K562 (cell line): ENCODE measurements around the gene KRT72. TPM values are rescaled to one million over a fixed set of nuclear protein-coding genes. Genes with fewer than 3 reads are reported as not detected.

ENCODE experiments used
- ATAC-seq: fragments of 200-7000 bp; cut with Tn5 transposase; 3 replicates; pipeline ENCODE4 v1.9.1; 2020; ENCODE audit warnings: moderate library complexity
- BruUV-seq: library from RNA; stranded (reverse); fragments of 400-500 nt; replicated peaks from 2 replicates; lab custom pipeline; 2021; lab: Mats Ljungman, UMichigan
- CTCF ChIA-PET: fragments of 300-600 bp; formaldehyde crosslinking; extraction: SDS; loops from one replicate; lab custom pipeline; 2021; ENCODE audit warnings: low intra/inter-chr PET ratio; lab: Yijun Ruan, JAX
- POLR2A ChIA-PET: fragments of 300-600, 350-650 bp; sonication (Branson Sonifier 250); formaldehyde crosslinking; extraction: SDS; loops from one replicate; lab custom pipeline; 2021; ENCODE audit warnings: antibody characterized with exemption, inconsistent platforms; lab: Yijun Ruan, JAX
- DNase-seq, 4 experiments: peaks; one replicate each; pipeline versions ENCODE4 v3.0.0 to v3.0.0-alpha.2; 2011 to 2018; ENCODE audit warnings: low spot score in 3 of 4, mixed read lengths in 3 of 4; ENCODE audit errors: extremely low read depth in 1 of 4
- FAIRE-seq: peaks from 2 replicates; lab custom pipeline; 2011; peaks lifted over from hg19 to GRCh38; lab: Jason Lieb, UNC
- H2AFZ ChIP-seq: 2 replicates; pipeline ENCODE4 v1.6.0; 2011; ENCODE audit warnings: low read depth, low read length, control low read depth, inconsistent platforms
- H3K27ac ChIP-seq: fragments of 200-600 bp; 3 replicates; pipeline ENCODE4 v1.8.0; 2011; ENCODE audit warnings: low read depth, mild to moderate bottlenecking, control low read depth, inconsistent platforms, low read length, moderate library complexity, mixed read lengths; ENCODE audit errors: extremely low read depth
- H3K27me3 ChIP-seq, 2 experiments: fragments of 300-600 bp in 1 of 2; 2 replicates in 1 of 2; 3 replicates in 1 of 2; pipeline versions ENCODE4 v1.6.0 to v1.8.0; 2011; ENCODE audit warnings: inconsistent platforms in 2 of 2, low read length in 2 of 2, mild to moderate bottlenecking in 1 of 2, mixed read lengths in 1 of 2, moderate library complexity in 1 of 2; ENCODE audit not compliant: control insufficient read depth in 2 of 2, insufficient read depth in 2 of 2
- H3K36me3 ChIP-seq: fragments of 300-600 bp; 3 replicates; pipeline ENCODE4 v1.8.0; 2011; ENCODE audit warnings: mild to moderate bottlenecking, low read length, inconsistent platforms; ENCODE audit not compliant: control insufficient read depth, insufficient read depth
- H3K4me1 ChIP-seq, 2 experiments: fragments of 200-600 bp in 1 of 2; replicated peaks in 1 of 2; 2 replicates in 1 of 2; 3 replicates in 1 of 2; pipeline versions ENCODE4 v1.5.1 to v1.8.0; 2011; ENCODE audit warnings: inconsistent platforms in 2 of 2, low read length in 2 of 2, mild to moderate bottlenecking in 1 of 2, mixed read lengths in 1 of 2, moderate library complexity in 1 of 2; ENCODE audit not compliant: control insufficient read depth in 2 of 2, insufficient read depth in 2 of 2
- H3K4me2 ChIP-seq: 2 replicates; pipeline ENCODE4 v1.6.1; 2011; ENCODE audit warnings: low read length, control low read depth, inconsistent platforms, mixed read lengths; ENCODE audit not compliant: insufficient read depth
- H3K4me3 ChIP-seq: fragments of 200-600 bp; sonication (generic), shearing (Covaris generic); 2 replicates; pipeline ENCODE4 v1.5.1; 2016; ENCODE audit warnings: control low read depth, inconsistent platforms
- H3K79me2 ChIP-seq: fragments of 200-600 bp; 3 replicates; pipeline ENCODE4 v1.8.0; 2011; ENCODE audit warnings: low read length, inconsistent platforms; ENCODE audit not compliant: control insufficient read depth, insufficient read depth
- H3K9ac ChIP-seq, 2 experiments: 2 replicates each; pipeline versions ENCODE4 v1.6.0 to v1.6.1; 2011; ENCODE audit warnings: low read depth in 2 of 2, low read length in 2 of 2, control low read depth in 1 of 2, inconsistent platforms in 1 of 2, mild to moderate bottlenecking in 1 of 2, mixed read lengths in 1 of 2; ENCODE audit not compliant: insufficient read depth in 1 of 2
- H3K9me1 ChIP-seq: one replicate; pipeline ENCODE4 v1.6.0; 2011; ENCODE audit warnings: inconsistent platforms, mild to moderate bottlenecking, low read length, moderate library complexity; ENCODE audit not compliant: control insufficient read depth, insufficient read depth
- H3K9me3 ChIP-seq: replicated peaks from 2 replicates; pipeline ENCODE4 v1.5.1; 2011; ENCODE audit warnings: low read depth, low read length, inconsistent platforms; ENCODE audit not compliant: control insufficient read depth, insufficient read depth
- H4K20me1 ChIP-seq: replicated peaks from 2 replicates; pipeline ENCODE4 v1.6.1; 2011; ENCODE audit warnings: low read length, inconsistent platforms, mixed read lengths; ENCODE audit not compliant: control insufficient read depth, insufficient read depth
- ARID3A ChIP-seq: IDR thresholded peaks from 2 replicates; pipeline ENCODE4 v1.6.1; 2012; ENCODE audit warnings: low read depth, low read length, improper control_type of control experiment, borderline replicate concordance
- ASH1L ChIP-seq: fragments of 450-650 bp; IDR thresholded peaks from 2 replicates; pipeline ENCODE4 v1.6.1; 2018; ENCODE audit warnings: borderline replicate concordance, mild to moderate bottlenecking, low read depth; ENCODE audit not compliant: partially characterized antibody
- CTBP1 ChIP-seq: fragments of 450-650 bp; IDR thresholded peaks from 2 replicates; pipeline ENCODE4 v1.6.1; 2016; ENCODE audit warnings: borderline replicate concordance
- E2F3 ChIP-seq: fragments of 250-450 bp; sonication (Bioruptor Pico); IDR thresholded peaks from 2 replicates; pipeline ENCODE4 v1.4.0; 2020; ENCODE audit warnings: mild to moderate bottlenecking
- IRF1 ChIP-seq: sonication (generic); formaldehyde crosslinking; IDR thresholded peaks from 2 replicates; pipeline ENCODE4 v1.8.0; 2022; ENCODE audit warnings: missing genetic modification reagents, mild to moderate bottlenecking, borderline replicate concordance
- MAX ChIP-seq: sonication (generic); formaldehyde crosslinking; IDR thresholded peaks from 2 replicates; pipeline ENCODE4 v1.9.0; 2022; ENCODE audit warnings: mild to moderate bottlenecking, missing genetic modification reagents
- MYNN ChIP-seq, 2 experiments: sonication (generic); formaldehyde crosslinking in 1 of 2; IDR thresholded peaks; 2 replicates each; pipeline versions ENCODE4 v1.5.0 to v1.6.1; 2016 to 2020; ENCODE audit warnings: antibody characterized with exemption in 1 of 2, missing genetic modification reagents in 1 of 2
- PHTF2 ChIP-seq: fragments of 250-450 bp; sonication (Bioruptor Pico); IDR thresholded peaks from 2 replicates; pipeline ENCODE4 v1.5.0; 2021; ENCODE audit warnings: mild to moderate bottlenecking
- TFE3 ChIP-seq: fragments of 450-650 bp; formaldehyde crosslinking; IDR thresholded peaks from 2 replicates; pipeline ENCODE4 v1.4.0; 2020; ENCODE audit warnings: mild to moderate bottlenecking, mixed read lengths
- TRIM25 ChIP-seq: fragments of 450-650 bp; IDR thresholded peaks from 2 replicates; pipeline ENCODE4 v1.7.0; 2016; ENCODE audit warnings: borderline replicate concordance
- ZC3H8 ChIP-seq: fragments of 450-650 bp; IDR thresholded peaks from 2 replicates; pipeline ENCODE4 v1.6.1; 2017
- ZFP30 ChIP-seq: fragments of 250-450 bp; sonication (Bioruptor Pico); IDR thresholded peaks from 2 replicates; pipeline ENCODE4 v1.8.0; 2022; ENCODE audit warnings: moderate library complexity, mild to moderate bottlenecking, inconsistent platforms, borderline replicate concordance
- ZFPM2 ChIP-seq: fragments of 250-450 bp; sonication (Bioruptor Pico); IDR thresholded peaks from 2 replicates; pipeline ENCODE4 v1.5.1; 2022; ENCODE audit warnings: mild to moderate bottlenecking
- ZNF12 ChIP-seq: sonication (generic); formaldehyde crosslinking; IDR thresholded peaks from 2 replicates; pipeline ENCODE4 v1.4.0; 2020; ENCODE audit warnings: mild to moderate bottlenecking, missing genetic modification reagents
- ZNF23 ChIP-seq: fragments of 250-450 bp; sonication (Bioruptor Pico); IDR thresholded peaks from 2 replicates; pipeline ENCODE4 v1.4.0; 2020; ENCODE audit warnings: mild to moderate bottlenecking
- ZNF668 ChIP-seq: fragments of 250-450 bp; sonication (Bioruptor Pico); IDR thresholded peaks from 2 replicates; pipeline ENCODE4 v1.8.0; 2022; ENCODE audit warnings: mild to moderate bottlenecking, inconsistent platforms
- WGBS: fragments of 100-300 bp; shearing (Covaris generic); methylation state at CpG from one replicate; pipeline ENCODE4 v1.1.6; 2016; ENCODE audit warnings: low coverage, mixed read lengths; ENCODE audit not compliant: insufficient coverage; ENCODE audit errors: missing lambda C conversion rate; 5-methylcytosine and 5-hydroxymethylcytosine counted together
- in situ Hi-C: fragments of 300-500 bp; cut with MboI; formaldehyde crosslinking; loops from 4 replicates; pipeline ENCODE4 v1.15.0; 2018; ENCODE audit warnings: inconsistent platforms, mixed read lengths
- intact Hi-C: fragments of 100-400 bp; cut with micrococcal nuclease; formaldehyde crosslinking; loops from 2 replicates; pipeline ENCODE4 v1.14.2; 2022
- polyA plus RNA-seq, 8 experiments: library from polyadenylated mRNA; depleted of rRNA in 4 of 8; stranded (reverse) in 5 of 8; unstranded in 3 of 8; fragments of >200 nt; fragmentation: Nextera tagmentation in 2 of 8; fragmentation: Illumina TruSeq in 1 of 8; extraction: Ambion mirVana in 2 of 8; extraction: Trizol in 1 of 8; gene quantifications; 2 replicates each; pipeline versions ENCODE4 v1.2.1 to v1.2.3, GENCODE V29; 2011 to 2014; ENCODE audit warnings: inconsistent platforms in 1 of 8, missing spikeins in 1 of 8
- total RNA-seq, 7 experiments: library from RNA; depleted of rRNA in 6 of 7; stranded (reverse); fragments of >200 nt in 6 of 7; fragmentation: Illumina TruSeq in 2 of 7; extraction: Trizol in 2 of 7; gene quantifications; 2 replicates each; pipeline versions ENCODE4 v1.2.1 to v1.2.3, GENCODE V29; 2011 to 2021; ENCODE audit warnings: low replicate concordance in 1 of 7

Gene KRT72
- total and polyA plus RNA-seq, 9 of the 15 experiments (the other 6 are each of a cell fraction or from before 2014, with no cell fraction given) = not detected

GRCh38 chr12:52645120-52645761 lies 44.0 kb upstream of the KRT72 start:
- peak overlapping the region; percentile 20; the same call in 1 of the 3 replicates for H3K27ac ChIP-seq
- no peaks in the 10 kb centered on the region for H4K20me1 ChIP-seq
- POLR2A ChIA-PET = interaction anchor here (0.7 to 1.0 kb wide), 3 partner anchors 11 to 187 kb away, joined by 3 to 4 read pairs (median 3); no protein-coding TSS in a partner anchor
- H3K4me1 ChIP-seq = peaks cover 21 to 33% of the 10 kb centered on the region in 2 experiments
- intact Hi-C loops = no loop called here
- ATAC-seq = peak; percentile 70
- peak overlapping the region; percentile 77 for H2AFZ ChIP-seq
- BruUV-seq = no TSS peak
- no peak overlapping the region for H3K4me3 ChIP-seq
- no peaks in the 10 kb centered on the region for H3K27me3 ChIP-seq
- no peaks in the 10 kb centered on the region for H3K9me1 ChIP-seq
- no peaks in the 10 kb centered on the region for H3K36me3 ChIP-seq
- H3K9me3 ChIP-seq = no peaks in the 10 kb centered on the region
- peak overlapping the region; percentile 45; the same call in 1 of the 2 replicates for H3K4me2 ChIP-seq
- no peaks in the 10 kb centered on the region for H3K79me2 ChIP-seq
- in situ Hi-C loops = no loop called here
- peak overlapping the region in 1 of 2 experiments; percentile 6; a peak in 1 of 4 replicates for H3K9ac ChIP-seq
- CTCF ChIA-PET = no interaction called here
- FAIRE-seq = no peak
- 29% methylated on average over 5 of the region's 7 CpGs for WGBS
- peak; percentile 27 to 43 (median 40) for DNase-seq
- TF ChIP-seq TFE3 (CRISPR knock-in tag) (no peak), IRF1 (no peak), TRIM25 (no peak), ZFP30 (CRISPR knock-in tag) (no peak), MAX (no peak), ZFPM2 (CRISPR knock-in tag) (no peak), ASH1L (no peak), ARID3A (no peak), MYNN (IDR thresholded peaks at IDR 0.05) (no peak), MYNN (CRISPR knock-in tag; IDR thresholded peaks at IDR 0.05) (no peak), ZC3H8 (no peak), ZNF668 (no peak), CTBP1 (peak; percentile 49; the same call in 1 of the 2 replicates), PHTF2 (no peak), ZNF23 (CRISPR knock-in tag) (no peak), E2F3 (no peak), ZNF12 (CRISPR knock-in tag) (peak; percentile 99)
